K562 (cell line): ENCODE data around the gene PRR19.

Experiments
- CTCF ChIP-seq, 3 experiments: IDR thresholded peaks in 2 of 3; conservative IDR thresholded peaks in 1 of 3; 2 replicates each; pipeline ENCODE4 v1.5.1; 2011 to 2012; ENCODE audit warnings: low read length in 3 of 3, mild to moderate bottlenecking in 3 of 3, control low read depth in 2 of 3, improper control_type of control experiment in 1 of 3, inconsistent platforms in 1 of 3, low read depth in 1 of 3, mixed read lengths in 1 of 3, moderate library complexity in 1 of 3; ENCODE audit not compliant: insufficient read depth in 2 of 3
- EZH2 ChIP-seq: IDR thresholded peaks from 2 replicates; pipeline ENCODE4 v1.6.1; 2012; ENCODE audit warnings: low read depth, mild to moderate bottlenecking, inconsistent platforms, low read length, borderline replicate concordance
- YY1 ChIP-seq, 3 experiments: IDR thresholded peaks; 2 replicates each; pipeline ENCODE4 v1.6.1; 2011; ENCODE audit warnings: low read length in 2 of 3, mild to moderate bottlenecking in 2 of 3, moderate library complexity in 2 of 3, borderline replicate concordance in 1 of 3, control low read depth in 1 of 3, low read depth in 1 of 3; ENCODE audit not compliant: insufficient read depth in 3 of 3, insufficient replicate concordance in 2 of 3, control insufficient read depth in 1 of 3, insufficient read length in 1 of 3; ENCODE audit errors: extremely low read depth in 1 of 3
- ZBTB7A ChIP-seq: IDR thresholded peaks from 2 replicates; pipeline ENCODE4 v1.6.1; 2011; ENCODE audit warnings: low read depth, mild to moderate bottlenecking, low read length, moderate library complexity, borderline replicate concordance; ENCODE audit not compliant: control insufficient read depth

GRCh38 chr19:42325896-42326771, 24.2 kb downstream of the PRR19 start:
- TF ChIP-seq EZH2 (no peak), ZBTB7A (peak; percentile 45; the same call in 1 of the 2 replicates), YY1 (IDR thresholded peaks at IDR 0.05; ENCODE audit: borderline replicate concordance in 1 of 3, control insufficient read depth in 1 of 3, extremely low read depth in 1 of 3, insufficient read depth in 3 of 3, insufficient read length in 1 of 3, insufficient replicate concordance in 2 of 3, low read depth in 1 of 3, low read length in 2 of 3) (peak in 1 of 3 experiments; percentile 6), CTCF (IDR thresholded peaks at IDR 0.05 in 2 of 3, conservative IDR thresholded peaks at IDR 0.05 in 1 of 3; ENCODE audit: insufficient read depth in 2 of 3, low read depth in 1 of 3, low read length in 3 of 3) (0 out of 6 replicates have a peak, but pooled peaks of 2 of the 3 experiments have one; percentile 27 to 32)
